Measurements from ENCODE around the gene ADH4.
"Not testable (repeated sequence)": the region's sequence is repeated elsewhere in the genome, so short reads cannot be mapped to it uniquely, and the experiment has no call there.

The ADH4 gene

DNA sequence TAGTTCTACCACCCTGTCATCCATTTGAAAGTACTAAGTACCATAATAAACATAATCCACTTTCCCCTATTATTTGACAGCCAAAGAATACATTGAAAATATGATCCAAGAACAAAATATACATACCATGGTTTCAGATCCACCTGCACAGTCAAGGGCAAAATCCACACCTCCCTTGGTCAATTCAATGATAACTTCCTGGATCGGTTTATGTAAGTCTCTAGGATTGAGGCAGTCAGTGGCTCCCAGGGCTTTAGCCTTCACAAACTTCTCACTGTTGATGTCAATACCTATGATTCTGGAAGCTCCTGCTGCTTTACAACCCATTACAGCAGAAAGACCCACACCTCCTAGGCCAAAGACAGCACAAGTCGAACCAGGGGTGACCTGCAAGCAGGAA lies 12.7 kb downstream of the ADH4 start:
- DNase-seq, result no peak

DNA sequence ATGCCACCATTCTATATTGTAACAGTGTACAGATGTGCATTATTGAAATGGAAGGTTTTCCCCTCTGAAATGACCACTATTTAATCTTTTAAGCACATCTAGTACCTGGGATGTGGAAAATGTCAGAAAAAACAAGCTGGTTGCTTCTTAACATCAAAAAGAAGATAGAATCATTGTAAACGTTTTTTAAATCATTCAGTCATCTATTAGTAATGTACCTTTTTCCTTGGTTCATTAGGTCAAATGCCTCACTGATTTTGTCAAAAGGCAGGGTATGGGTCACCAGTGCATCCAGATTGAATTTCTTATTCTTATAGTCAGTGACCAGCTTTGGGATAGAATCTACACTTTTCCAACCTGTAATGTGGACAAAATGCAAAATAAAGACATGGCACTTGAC lies 17.7 kb downstream of the ADH4 start:
- no peak for DNase-seq

DNA sequence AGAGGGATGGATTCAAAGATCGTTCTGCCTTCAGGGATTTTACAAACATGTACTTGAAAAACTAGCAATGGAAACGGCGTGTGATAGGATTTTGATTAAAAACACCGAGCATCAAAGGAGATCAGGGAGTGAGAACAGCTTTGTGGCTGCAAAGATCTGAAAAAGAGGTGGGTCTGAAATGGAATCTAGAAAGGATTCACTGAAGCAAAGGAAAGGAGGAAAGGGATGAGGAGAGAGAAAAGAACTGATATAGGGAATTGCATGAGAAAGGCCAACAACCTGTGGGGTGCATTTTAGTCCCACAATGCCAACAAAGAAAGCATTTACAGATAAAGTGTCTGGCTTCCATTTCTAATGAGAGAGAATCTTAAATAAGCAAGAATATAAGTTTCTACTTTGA lies 23.1 kb downstream of the ADH4 start:
- DNase-seq, result no peak

DNA sequence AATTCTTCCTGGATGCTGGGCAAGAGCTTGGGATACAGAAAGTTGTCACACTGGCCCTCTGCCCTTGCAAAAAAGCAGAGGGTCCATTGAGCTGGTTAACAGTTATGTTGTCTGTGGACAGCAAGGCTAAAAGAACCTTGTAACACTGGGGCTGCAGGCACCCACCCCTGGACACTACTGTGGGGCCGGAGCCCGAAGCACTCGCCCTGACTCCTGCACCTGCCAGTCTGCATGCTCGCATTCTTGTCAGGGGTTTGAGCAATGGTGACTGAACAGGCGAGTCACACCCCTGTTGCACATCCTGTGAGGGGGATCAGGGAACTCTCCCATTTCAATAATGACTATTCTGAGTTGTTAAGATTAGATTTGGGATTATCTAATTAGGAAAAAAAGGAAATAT lies 23.6 kb downstream of the ADH4 start:
- DNase-seq, result no peak

DNA sequence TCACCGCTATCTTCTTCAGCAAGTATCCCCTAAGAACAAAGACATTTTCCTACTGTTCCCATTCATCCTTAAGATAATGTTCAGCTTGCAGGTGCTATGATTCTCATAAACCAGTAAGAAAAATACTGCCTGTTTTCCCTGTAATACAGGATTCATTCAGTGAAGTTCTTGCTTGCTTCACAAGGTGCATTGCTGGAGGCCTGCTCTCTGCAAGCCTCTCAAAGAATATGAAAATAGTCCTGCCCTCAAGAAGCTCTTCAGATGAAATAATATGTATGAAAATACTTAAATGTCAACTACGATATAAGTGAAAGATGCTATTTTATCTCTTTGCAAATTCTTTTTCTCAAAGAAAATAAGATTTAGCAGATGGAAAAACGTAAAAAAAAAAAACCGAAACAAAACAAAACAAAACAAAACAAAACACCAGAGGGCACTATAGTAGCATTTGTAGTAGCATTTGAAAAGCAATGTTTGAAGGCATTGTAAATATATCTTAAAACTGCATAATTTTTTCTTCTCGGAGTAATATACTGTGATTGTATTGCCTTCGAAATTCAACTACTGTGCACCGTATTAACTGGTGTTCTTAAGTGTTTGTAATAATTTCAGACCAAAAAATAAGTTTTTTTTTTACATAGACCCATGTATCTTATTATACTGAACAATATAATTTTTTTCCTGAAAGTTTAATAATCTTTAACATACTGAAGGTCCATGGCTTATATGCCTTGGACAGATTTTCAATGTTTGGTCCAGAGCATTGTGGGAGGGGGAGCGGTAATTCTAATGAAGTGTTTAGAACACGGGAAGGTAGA lies 26.0 kb downstream of the ADH4 start:
- DNase-seq, result no peak

DNA sequence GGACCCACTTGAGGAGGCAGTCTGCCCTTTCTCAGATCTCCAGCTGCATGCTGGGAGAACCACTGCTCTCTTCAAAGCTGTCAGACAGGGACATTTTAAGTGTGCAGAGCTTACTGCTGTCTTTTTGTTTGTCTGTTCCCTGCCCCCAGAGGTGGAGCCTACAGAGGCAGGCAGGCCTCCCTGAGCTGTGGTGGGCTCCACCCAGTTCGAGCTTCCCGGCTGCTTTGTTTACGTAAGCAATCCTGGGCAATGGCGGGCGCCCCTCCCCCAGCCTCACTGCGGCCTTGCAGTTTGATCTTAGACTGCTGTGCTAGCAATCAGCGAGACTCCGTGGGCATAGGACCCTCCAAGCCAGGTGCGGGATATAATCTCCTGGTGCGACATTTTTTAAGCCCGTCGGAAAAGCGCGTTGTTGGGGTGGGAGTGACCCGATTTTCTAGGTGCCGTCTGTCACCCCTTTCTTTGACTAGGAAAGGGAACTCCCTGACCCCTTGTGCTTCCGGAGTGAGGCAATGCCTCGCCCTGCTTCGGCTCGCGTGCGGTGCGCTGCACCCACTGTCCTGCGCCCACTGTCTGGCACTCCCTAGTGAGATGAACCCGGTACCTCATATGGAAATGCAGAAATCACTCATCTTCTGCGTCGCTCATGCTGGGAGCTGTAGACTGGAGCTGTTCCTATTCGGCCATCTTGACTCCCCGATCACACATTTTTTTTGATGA lies 26.8 kb downstream of the ADH4 start:
- DNase-seq, result not testable (repeated sequence)

DNA sequence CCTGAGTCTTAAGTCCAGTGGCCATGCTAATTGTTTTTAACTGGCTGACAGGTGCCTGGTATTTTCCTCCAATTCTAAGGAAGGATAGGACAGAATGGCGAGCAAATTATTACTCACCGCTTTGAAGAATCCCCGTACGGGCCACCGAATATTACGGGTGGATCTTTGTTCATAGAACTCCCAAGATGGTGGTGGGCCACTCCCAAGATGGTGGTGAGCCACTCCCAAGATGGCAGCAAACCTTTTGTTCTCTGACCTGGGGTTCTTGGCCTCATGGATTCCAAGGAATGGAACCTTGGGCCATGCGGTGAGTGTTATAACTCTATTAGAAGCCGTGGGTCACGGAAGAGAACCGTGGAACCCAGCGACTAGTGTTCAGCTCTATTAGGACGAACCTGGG lies 34.8 kb downstream of the ADH4 start:
- not testable (repeated sequence) for DNase-seq

DNA sequence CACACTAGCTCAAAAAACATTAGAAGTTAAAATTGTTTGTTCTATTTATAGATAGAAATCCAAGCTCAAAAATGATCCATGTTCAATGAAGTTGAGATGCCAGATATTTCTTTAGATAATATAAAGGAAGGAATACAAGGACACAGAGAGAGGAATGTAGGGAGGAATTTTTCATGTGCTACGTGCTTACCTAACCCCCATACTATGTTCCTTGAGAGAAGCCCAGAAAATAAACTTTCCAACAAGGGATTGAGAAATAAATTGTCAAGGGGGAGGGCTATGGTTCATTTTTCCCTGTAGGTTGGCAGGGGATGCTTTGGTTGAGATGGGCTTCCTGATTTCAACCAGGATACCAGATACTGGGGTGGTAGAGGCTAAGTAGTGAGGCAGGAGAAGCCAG lies 39.9 kb downstream of the ADH4 start:
- no peak for DNase-seq

DNA sequence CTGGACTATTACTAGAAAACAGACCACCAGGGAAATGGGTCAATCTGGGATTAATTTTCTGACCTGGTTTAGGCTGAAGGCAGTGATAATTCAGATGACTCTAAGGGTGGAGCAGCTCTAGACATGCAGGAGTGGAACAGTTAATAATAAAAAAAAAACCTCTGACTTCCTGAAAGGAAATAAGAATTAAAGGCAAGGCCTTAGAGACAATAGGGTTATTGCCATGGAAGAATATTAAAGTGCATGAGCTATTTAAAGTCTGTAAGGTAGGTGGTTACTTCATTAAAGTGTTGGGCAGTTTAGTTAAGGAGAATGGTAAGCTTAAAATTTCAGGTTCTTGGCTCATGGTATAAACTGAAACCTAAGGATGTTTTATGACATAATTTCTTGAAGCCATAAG lies 40.9 kb downstream of the ADH4 start:
- no peak for DNase-seq

DNA sequence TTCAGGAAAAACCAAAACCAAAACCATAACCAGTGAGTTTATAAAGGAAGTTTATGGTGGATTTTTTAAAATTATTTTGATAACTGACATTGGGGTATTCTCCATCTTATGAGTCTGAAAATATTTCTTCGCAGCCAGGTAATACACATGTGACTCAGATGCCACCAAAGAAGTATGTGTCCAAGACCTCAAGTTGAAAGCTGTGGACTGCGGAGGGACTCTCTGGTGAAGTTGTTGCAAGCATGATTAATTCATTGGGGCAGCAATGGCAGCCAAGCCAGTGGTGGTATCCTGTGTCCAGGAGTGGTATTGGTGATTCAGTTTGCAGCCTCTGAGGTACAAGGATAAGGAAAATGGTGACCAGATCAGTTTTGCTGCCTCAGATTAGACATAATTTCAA lies 41.5 kb downstream of the ADH4 start:
- DNase-seq, result no peak

DNA sequence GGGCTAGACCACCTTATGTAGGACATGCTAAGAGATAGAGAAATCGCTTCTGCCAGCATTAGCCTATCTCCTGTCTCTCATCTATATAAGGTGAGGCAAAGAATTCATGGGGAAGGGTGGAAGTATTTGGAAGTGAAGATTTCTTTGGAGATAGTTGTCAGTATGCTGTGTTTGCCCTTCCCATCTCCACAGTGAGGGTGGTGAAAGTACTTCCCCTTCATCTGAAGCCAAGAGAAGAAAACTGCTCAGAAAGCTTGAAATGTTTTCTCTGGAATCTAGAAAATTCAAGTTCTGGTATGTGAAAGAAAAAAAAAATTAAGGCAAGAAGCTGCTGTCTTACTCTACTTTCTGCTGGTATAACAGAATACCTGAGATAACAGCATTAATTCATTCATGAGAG lies 43.2 kb downstream of the ADH4 start:
- DNase-seq, result no peak

DNA sequence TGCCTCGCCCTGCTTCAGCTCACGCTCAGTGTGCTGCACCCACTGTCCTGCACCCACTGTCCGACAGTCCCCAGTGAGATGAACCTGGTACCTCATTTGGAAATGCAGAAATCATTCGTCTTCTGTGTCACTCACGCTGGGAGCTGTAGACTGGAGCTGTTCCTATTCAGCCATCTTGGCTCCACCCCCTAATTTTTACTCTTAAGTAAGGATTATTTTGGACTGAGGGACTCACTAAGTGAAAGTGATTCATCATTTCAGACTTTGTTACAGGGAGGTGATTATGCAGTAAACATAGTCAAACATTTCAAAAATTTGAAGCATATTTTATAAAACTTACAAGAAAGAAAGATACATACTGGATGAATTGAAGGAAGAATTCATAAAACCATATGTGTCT lies 44.3 kb downstream of the ADH4 start:
- not testable (repeated sequence) for DNase-seq

DNA sequence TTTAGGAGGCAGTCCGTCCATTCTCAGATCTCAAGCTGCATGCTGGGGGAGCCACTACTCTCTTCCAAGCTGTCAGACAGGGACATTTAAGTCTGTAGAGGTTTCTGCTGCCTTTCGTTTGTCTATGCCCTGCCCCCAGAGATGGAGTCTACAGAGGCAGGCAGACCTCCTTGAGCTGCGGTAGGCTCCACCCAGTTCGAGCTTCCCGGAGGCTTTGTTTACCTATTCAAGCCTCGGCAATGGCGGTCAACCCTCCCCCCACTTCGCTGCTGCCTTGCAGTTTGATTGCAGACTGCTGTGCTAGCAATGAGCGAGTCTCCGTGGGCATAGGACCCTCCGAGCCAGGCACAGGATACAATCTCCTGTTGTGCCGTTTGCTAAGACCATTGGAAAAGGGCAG lies 44.8 kb downstream of the ADH4 start:
- DNase-seq, result no peak

DNA sequence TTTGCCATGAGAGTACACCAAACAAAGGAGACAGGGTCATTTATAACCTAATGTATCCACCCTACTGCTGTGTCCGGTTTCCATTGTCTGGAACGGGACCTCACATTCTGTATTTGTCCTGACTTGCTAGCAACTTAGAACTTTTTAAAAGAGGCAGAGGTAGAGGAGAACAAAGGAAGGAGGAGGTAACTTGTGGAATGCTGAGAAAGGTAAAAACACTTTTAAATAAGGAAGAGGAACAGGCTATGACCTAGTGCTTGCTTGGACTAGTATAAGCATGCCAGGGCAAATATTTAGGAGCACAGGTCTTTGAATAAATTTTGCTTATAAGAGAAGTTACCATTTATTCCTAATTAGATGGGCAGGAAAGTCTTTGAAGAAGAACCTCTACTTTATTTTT lies 52.3 kb downstream of the ADH4 start:
- DNase-seq, result not testable (repeated sequence)

DNA sequence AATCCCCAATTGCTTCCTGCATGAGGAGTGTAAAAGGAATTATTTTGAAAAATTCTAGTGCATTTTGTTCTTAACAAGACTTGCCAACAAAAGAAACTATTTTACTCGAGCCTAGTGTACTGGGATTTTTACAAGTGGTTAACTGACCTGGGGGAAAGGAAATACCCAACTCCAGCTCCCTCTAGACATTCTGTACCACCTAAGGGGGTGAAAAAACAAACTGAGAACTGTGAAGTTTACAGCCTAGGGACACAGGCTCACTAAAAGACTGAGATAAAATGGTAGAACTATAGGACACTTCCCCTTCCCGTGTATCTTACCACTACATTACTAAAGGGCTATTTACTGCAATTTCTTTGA lies 52.9 kb downstream of the ADH4 start:
- DNase-seq, result no peak

DNA sequence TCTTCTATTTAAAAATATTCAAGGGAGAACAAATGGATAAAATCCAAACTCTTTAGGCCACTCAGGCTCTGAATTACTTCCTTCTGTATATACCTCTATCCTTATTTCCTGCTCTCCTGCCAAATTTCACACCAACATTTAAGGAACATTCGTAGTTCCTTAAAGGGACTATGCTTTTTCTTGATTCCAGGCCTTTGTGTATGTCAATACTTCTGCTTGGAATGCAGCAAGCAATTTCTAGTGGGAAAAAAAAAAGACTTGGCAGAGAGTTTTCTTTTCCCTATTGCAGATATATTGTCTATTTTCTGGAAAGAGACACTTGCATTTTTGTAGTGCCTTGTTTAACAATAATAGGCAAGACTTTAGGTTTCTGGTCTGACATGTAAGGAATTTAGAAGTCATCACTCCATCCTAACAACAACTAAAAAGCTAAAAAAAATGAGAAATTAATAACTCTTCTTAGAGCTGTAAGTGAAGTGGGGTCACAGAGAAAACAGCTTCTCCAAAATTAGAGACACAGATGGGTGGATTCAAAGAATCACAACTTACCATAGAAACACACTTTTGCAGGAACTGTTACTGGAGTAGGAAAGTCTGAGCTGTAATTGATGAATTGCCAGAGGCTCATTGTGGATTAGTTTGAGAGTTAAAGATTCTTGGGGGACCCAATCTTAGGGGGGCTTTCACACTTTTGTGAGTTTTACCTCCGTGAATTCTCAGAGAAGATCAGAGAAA lies 53.4 kb downstream of the ADH4 start:
- no peak for DNase-seq

DNA sequence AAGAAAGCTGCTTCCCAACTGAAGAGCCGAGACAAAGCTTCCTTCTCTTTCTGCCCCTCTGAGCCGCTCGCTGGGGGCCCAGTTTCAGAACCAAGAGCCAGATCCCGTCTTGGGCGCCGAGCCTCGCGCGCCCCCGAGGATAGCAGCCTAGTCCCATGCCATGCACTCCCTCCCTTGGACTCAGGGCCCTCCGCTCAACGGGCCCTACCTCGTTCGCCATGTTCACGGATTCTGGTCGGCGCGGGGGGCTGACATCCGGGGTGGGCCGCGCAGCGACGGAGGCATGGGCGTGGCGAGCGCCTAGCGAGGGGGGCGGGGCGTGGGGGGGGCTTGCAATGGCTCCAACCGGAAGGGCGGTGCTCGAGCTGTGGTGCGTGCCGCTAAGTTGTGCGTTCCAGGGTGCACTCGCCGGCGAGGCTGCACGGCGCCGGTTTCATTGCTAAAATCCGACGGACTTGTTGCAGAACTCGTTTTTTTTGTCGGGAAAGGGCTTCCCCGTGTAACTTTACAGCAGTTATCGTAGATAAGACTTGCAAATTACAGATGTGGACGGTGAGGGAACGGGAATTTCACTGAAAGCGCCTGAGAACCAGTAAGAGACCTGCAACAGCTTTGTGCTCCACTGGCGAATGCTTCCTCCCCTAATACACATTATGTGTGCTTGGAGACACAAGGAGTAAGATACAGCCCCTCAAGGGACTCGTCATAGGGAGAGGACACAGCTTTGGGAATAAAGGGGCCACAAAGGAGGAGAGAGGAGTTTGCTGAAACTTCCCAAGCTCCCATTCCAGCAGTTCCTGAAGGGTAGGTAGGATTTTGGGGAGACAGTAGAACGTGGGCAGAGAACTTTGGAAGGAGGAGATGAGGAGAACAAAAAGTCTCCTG lies 55.4 kb downstream of the ADH4 start, which contains the start of gene ADH5:
ADH5 (minus strand) TSS at position 308 of the 885 bp plus-strand sequence; CDS start at position 220, 88 bp downstream.
- DNase-seq, result peak; percentile 62

DNA sequence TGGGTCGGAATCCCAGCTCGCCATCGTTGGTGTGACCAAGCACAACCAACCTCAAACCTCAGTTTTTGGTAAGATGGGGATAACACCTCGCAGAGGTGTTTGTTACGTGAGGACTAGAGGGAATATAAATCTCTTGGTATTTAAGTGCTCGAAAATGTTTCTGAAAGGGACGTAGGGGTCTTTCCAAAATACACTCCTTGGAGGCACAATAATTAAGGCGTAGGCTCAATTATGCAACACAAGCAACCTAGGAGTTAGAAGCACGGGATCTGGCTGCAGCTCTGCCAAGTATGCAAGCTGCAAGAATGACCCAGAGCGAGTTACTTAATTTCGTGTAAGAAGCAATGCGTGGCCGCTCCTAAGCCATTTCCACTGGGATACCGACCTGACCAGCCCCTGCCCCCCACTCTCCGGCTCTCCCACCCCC lies 56.1 kb downstream of the ADH4 start:
- no peak for DNase-seq

DNA sequence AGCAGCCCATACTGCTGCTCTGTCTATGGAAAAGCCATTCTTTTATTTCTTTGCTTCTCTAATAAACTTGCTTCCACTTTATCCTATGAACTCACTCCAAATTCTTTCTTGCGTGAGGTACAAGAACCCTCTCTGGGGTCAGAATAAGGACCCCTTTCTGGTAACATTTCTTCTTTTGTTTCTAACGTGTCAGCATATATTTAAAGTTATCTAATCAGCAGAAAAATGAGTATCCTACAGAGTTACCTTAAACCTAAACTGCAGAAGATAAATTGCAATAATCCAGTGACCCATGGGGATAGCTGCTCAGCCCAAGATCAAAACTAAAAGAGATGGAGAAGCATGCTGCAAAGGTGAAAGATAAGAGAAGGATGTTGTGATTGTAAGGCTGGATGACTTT lies 59.5 kb downstream of the ADH4 start:
- DNase-seq, result no peak

DNA sequence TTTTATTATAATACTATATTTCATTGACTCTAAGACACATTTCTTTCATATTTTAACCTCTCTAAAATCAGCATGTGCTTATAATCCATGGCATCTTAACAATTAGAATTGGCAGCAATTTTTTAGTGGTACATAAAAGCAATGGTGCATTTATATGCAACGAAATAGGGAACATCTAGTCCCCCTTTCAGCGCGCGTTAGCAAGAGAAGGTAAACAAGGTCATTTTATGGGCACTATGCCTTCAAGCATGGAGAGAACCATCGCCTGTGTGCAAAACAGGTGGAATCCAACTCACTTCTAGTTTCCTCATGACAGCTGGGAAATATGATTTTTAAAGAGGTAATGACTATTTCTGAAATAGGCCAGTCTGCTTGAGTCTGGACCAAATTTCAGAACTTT lies 61.9 kb downstream of the ADH4 start:
- DNase-seq, result no peak

DNA sequence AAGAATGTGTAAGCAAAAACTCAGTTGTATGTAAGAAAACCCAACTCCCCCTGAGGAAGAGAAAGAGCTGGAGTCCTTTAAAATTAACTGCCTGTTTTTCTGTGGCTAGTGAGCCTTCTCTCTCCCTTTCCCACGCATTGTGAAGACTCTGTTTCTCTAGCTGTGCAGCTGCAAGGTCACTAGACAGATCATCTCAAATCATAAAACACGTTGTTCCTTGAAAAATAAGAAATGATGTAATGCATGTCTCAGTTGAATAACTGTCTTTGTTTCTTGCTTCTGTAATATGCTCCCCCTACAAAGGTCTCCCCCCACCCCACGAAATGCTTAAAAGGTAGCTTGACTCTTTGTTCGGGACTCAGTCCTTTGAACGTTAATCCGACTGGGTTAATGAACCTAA lies 63.2 kb downstream of the ADH4 start:
- not testable (repeated sequence) for DNase-seq

DNA sequence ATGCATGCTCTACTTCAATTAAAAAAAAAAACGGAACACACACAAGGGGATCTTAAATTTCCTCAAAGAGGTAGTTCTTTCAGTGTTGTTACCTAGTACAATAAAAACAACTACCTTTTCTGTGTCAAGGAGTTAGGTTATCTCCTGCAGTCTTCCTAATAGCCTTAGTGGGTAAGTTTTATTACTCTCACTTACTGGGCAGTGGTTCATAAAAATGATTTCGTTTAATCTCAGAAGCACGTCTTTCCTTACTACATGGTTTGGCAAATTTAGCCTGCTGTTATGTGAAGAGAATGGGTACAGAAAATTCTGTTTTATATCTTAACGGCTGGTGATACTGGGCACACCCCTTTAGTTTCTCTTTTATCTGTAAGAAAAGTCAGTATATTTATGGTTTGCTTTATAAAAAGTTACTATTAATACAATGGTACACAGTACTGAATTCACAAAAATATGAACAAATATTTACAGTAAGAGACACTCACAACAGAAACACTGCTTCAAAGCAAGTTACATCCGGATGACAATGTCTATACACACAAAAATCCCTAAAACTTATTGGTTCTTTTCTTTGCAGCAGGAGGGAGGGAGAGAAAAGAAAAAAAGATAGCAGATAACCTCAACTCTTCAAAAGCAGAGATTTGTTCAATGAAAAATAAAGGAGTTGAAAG lies 64.3 kb downstream of the ADH4 start:
- no peak for DNase-seq

Data from NCI-H2029 (cell line).